AG04450 (cell line): Measurements from ENCODE around the gene QDPR. TPM values are rescaled to one million over a fixed set of nuclear protein-coding genes. Genes with fewer than 3 reads are reported as not detected.
"Not testable (repeated sequence)": the region's sequence is repeated elsewhere in the genome, so short reads cannot be mapped to it uniquely, and the experiment has no call there.

Source experiments
- CTCF ChIA-PET: fragments of 300-600, 350-600 bp; formaldehyde crosslinking; extraction: SDS; loops from one replicate; lab custom pipeline; 2022; ENCODE audit warnings: antibody characterized with exemption, inconsistent platforms; lab: Charles Lee
- POLR2A ChIA-PET: fragments of 350-600 bp; formaldehyde crosslinking; extraction: SDS; loops from one replicate; lab custom pipeline; 2021; ENCODE audit warnings: antibody characterized with exemption, inconsistent platforms; lab: Yijun Ruan, JAX
- DNase-seq: peaks from one replicate; pipeline ENCODE4 v3.0.0-alpha.2; 2011; ENCODE audit warnings: low read depth, low spot score
- H3K27ac ChIP-seq: one replicate; pipeline ENCODE4 v1.5.1; 2012; ENCODE audit warnings: low read depth, low read length, control low read depth
- H3K27me3 ChIP-seq: one replicate; pipeline ENCODE4 v1.6.0; 2012; ENCODE audit warnings: low read length; ENCODE audit not compliant: control insufficient read depth, insufficient read depth
- H3K4me3 ChIP-seq: 2 replicates; pipeline ENCODE4 v1.5.1; 2011; ENCODE audit warnings: mild to moderate bottlenecking, low read depth, low read length, control low read depth
- H3K9me3 ChIP-seq: 2 replicates; pipeline ENCODE4 v1.5.1; 2012; ENCODE audit warnings: low read length; ENCODE audit not compliant: control insufficient read depth, insufficient read depth
- polyA plus RNA-seq: library from polyadenylated mRNA; depleted of rRNA; stranded (reverse); fragments of >200 nt; gene quantifications from 2 replicates; pipeline ENCODE4 v1.2.3, GENCODE V29; 2011
- TF ChIP-seq, protein P1 (sequence below): IDR thresholded peaks from 2 replicates; pipeline ENCODE4 v1.5.1; 2011; ENCODE audit warnings: low read depth, low read length, control low read depth, inconsistent platforms

The QDPR gene
- polyA plus RNA-seq, 1 experiment = 36.4 TPM

GRCh38 chr4:17544831-17545234 is 32.9 kb upstream of the QDPR start:
- DNase-seq = no peak
- Histone ChIP-seq H3K4me3 (no peak overlapping the region), H3K27me3 (no peaks in the 10 kb centered on the region), H3K27ac (no peak overlapping the region), H3K9me3 (no peaks in the 10 kb centered on the region)
- TF ChIP-seq, protein P1, sequence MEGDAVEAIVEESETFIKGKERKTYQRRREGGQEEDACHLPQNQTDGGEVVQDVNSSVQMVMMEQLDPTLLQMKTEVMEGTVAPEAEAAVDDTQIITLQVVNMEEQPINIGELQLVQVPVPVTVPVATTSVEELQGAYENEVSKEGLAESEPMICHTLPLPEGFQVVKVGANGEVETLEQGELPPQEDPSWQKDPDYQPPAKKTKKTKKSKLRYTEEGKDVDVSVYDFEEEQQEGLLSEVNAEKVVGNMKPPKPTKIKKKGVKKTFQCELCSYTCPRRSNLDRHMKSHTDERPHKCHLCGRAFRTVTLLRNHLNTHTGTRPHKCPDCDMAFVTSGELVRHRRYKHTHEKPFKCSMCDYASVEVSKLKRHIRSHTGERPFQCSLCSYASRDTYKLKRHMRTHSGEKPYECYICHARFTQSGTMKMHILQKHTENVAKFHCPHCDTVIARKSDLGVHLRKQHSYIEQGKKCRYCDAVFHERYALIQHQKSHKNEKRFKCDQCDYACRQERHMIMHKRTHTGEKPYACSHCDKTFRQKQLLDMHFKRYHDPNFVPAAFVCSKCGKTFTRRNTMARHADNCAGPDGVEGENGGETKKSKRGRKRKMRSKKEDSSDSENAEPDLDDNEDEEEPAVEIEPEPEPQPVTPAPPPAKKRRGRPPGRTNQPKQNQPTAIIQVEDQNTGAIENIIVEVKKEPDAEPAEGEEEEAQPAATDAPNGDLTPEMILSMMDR = no peak
- ChIA-PET CTCF (interaction anchor here (1.4 to 2.1 kb wide), 2 partner anchors 10 to 1048 kb away, joined by 5 read pairs; no protein-coding TSS in a partner anchor), POLR2A (no interaction called here)

- POLR2A ChIA-PET = no interaction called here
- TF ChIP-seq, protein P1 = no peak
- DNase-seq = no peak
- no peak overlapping the region for H3K4me3 ChIP-seq
- H3K27ac ChIP-seq = no peak overlapping the region
- peaks cover 3% of the 10 kb centered on the region for H3K27me3 ChIP-seq
- H3K9me3 ChIP-seq = no peaks in the 10 kb centered on the region
- CTCF ChIA-PET = interaction anchor here (2.1 kb wide), 1 partner anchor 1049 kb away, joined by 5 read pairs; no protein-coding TSS in a partner anchor
Measured at GRCh38 chr4:17544205-17544604, 32.3 kb upstream of the QDPR start.

- DNase-seq, H3K4me3 ChIP-seq, H3K27me3 ChIP-seq, H3K9me3 ChIP-seq, POLR2A ChIA-PET, H3K27ac ChIP-seq: not testable (repeated sequence)
- CTCF ChIA-PET = interaction anchor here (0.9 to 4.7 kb wide), 2 partner anchors 12 to 27 kb away, joined by 3 to 24 read pairs; no protein-coding TSS in a partner anchor
Measured at GRCh38 chr4:17537060-17537459, 25.2 kb upstream of the QDPR start.

DNA sequence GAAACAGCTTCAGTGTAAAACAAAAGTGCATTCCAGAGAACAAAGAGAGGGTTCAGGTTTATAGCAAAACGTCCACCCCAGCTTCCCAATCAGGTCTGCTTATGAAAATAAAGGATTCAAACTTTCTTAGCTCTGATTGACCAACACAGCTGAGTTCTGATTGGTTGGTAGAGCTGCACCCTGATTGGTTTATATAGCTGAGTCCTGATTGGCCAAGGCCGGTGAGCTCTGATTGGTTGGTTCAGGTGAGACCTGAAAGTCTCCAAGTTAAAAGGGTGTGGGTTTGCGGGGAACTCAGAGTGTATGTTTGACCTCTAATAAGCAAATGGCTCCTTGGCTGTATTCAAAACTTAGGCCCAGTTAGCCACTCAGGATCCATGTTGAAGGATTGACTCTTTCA is 24.0 kb upstream of the QDPR start:
- Histone ChIP-seq H3K27me3 (peaks cover 10% of the 10 kb centered on the region), H3K27ac (no peak overlapping the region), H3K9me3 (no peaks in the 10 kb centered on the region), H3K4me3 (no peak overlapping the region)
- no peak for DNase-seq
- POLR2A ChIA-PET = no interaction called here
- TF ChIP-seq, protein P1 = no peak
- CTCF ChIA-PET = interaction anchor here (4.7 kb wide), 1 partner anchor 13 kb away, joined by 24 read pairs; no protein-coding TSS in a partner anchor

DNA sequence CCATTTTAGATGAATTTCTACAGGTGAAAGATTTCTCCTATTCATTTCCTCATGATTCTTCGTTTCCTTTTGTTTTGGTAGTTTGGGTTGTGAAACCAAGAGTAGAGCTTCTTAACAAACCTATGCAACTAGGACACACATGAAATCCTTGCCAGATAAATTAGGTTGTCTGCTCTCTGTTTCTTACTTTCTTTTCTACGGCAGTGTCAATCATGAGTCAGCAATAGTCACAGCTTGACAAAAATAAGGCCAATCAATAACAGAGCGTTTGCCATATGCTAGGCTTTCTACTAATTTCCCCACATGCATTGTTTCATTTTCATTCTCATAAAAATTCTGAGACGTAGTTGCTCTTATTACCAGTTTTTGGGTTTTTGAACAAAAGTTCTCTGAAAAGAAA is 23.4 kb upstream of the QDPR start:
- ChIA-PET CTCF (interaction anchor here (0.9 to 4.7 kb wide), 2 partner anchors 12 to 14 kb away, joined by 3 to 24 read pairs; no protein-coding TSS in a partner anchor), POLR2A (no interaction called here)
- Histone ChIP-seq H3K9me3 (no peaks in the 10 kb centered on the region), H3K4me3 (no peak overlapping the region), H3K27ac (no peak overlapping the region), H3K27me3 (peaks cover 10% of the 10 kb centered on the region)
- no peak for DNase-seq
- TF ChIP-seq, protein P1 = no peak
